GM12874 (cell line): ENCODE measurements around the gene SLC6A7.

Source experiments
- TF ChIP-seq, protein P1 (sequence below): IDR thresholded peaks from 2 replicates; pipeline ENCODE4 v1.5.1; 2011; ENCODE audit warnings: low read depth, mild to moderate bottlenecking, control low read depth, low read length, moderate library complexity; ENCODE audit not compliant: insufficient read depth

Gene SLC6A7

GRCh38 chr5:150189728-150190502 lies at the start of gene SLC6A7:
TSS of gene SLC6A7 (plus strand) at chr5:150190062. CDS start at chr5:150190328, 266 bp downstream.
- TF ChIP-seq, protein P1, sequence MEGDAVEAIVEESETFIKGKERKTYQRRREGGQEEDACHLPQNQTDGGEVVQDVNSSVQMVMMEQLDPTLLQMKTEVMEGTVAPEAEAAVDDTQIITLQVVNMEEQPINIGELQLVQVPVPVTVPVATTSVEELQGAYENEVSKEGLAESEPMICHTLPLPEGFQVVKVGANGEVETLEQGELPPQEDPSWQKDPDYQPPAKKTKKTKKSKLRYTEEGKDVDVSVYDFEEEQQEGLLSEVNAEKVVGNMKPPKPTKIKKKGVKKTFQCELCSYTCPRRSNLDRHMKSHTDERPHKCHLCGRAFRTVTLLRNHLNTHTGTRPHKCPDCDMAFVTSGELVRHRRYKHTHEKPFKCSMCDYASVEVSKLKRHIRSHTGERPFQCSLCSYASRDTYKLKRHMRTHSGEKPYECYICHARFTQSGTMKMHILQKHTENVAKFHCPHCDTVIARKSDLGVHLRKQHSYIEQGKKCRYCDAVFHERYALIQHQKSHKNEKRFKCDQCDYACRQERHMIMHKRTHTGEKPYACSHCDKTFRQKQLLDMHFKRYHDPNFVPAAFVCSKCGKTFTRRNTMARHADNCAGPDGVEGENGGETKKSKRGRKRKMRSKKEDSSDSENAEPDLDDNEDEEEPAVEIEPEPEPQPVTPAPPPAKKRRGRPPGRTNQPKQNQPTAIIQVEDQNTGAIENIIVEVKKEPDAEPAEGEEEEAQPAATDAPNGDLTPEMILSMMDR, result no peak

GRCh38 chr5:150140830-150141229 lies 49.0 kb upstream of the SLC6A7 start:
- TF ChIP-seq, protein P1, result no peak

- TF ChIP-seq, protein P1, result no peak
These were observed 48.2 kb upstream of the SLC6A7 start for GRCh38 chr5:150141544-150142184.

DNA sequence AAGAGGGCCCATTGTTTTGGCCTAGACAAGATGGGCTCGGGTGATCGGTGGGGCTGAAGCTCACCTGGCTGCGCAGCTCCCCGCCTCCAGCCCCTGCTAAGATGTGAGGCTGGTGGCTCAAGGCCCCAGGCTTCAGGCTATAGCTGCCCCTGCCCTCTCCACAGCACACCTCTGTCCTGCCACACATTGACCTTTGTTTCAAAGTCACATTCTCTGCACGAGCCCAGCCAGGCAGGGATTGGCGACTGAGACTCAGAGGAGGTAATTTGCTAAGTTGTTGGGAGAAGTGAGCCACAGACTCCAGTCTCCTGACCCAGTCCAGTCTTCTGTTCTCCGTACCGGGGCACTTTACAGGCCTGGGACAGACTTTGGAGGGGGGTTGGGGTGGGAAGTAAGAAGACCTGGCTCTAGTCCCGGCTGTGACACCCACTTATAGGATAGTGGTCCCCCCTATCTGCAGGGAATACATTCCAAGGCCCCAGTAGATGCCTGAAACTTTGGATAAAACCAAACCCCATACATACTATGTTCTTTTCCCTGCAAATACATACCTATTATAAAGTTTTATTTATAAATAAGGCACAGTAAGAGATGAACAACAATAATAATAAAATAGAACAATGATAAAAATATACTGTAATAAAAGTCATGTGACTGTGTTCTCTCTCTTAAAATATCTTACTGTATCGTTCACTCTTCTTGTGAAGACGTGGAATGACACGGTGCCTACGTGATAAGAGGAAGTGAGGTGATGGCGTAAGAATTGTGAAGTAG lies 47.5 kb upstream of the SLC6A7 start:
- TF ChIP-seq, protein P1, result no peak

GRCh38 chr5:150142959-150143349 lies 46.9 kb upstream of the SLC6A7 start:
- TF ChIP-seq, protein P1, result no peak

DNA sequence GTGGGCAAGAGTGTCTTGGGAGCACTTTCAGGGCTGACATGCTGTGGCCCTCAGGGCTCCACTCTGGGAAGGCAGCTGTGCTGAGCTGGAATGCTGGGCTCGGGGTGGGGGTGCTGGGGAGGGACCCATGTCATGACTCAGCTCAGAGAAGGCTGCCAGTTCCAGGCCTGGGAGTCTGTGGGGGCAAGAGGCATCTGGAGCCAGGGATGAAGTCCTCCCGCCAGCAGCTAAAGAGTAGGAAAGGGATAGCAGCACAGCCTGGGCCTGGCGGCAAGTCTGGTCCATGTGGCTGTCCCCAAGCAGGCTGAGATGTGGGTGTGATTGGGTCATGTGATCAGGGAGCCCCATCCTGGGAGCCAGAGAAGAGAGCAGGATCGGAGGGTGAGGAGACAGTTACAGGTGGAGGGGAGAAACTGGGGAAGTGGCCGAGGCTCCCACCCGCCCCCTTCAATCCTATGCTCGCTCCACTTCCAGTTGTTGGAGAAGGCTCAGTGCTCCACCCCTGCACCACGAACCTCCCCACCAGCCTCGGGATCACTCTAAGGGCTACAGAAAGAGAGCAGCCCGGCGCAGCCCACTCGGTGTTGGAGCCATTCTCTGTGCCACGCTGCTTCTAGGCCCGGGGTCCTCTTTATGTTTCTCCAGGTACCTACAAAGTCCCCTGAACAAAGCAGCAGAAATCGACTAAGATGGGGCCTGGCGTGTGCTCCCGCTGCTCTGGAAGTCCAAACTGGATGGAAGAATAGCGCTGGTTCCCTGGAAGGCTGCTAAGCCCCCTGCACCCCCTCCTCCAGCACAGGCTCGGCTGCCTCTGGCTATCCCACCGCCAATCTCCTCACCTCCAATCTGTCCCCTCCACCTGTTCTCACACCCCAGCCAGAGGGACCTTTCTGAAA lies 46.3 kb upstream of the SLC6A7 start:
- TF ChIP-seq, protein P1, result no peak
